DOHH2 (cell line): ENCODE results near the gene SCAMP3.
"Not testable (repeated sequence)": the region's sequence is repeated elsewhere in the genome, so short reads cannot be mapped to it uniquely, and the experiment has no call there.

Experiments used
- H3F3A ChIP-seq: fragments of 200-600 bp; sonication (generic), shearing (Covaris generic); 2 replicates; pipeline ENCODE4 v1.6.0; 2016; ENCODE audit warnings: antibody characterized with exemption, mild to moderate bottlenecking; ENCODE audit not compliant: control insufficient read depth, insufficient read depth
- H3K27ac ChIP-seq: fragments of 200-600 bp; sonication (generic); 2 replicates; pipeline ENCODE4 v1.5.1; 2014; ENCODE audit warnings: low read depth, mild to moderate bottlenecking, low read length, moderate library complexity
- H3K27me3 ChIP-seq: fragments of 200-600 bp; sonication (generic); 2 replicates; pipeline ENCODE4 v1.6.1; 2014; ENCODE audit warnings: mild to moderate bottlenecking, low read length, mixed read lengths; ENCODE audit not compliant: control insufficient read depth
- H3K36me3 ChIP-seq: fragments of 200-600 bp; sonication (generic); 2 replicates; pipeline ENCODE4 v1.6.1; 2014; ENCODE audit warnings: mild to moderate bottlenecking, low read length, moderate library complexity, mixed read lengths; ENCODE audit not compliant: control insufficient read depth
- H3K4me1 ChIP-seq: fragments of 200-600 bp; sonication (generic); 2 replicates; pipeline ENCODE4 v1.6.1; 2014; ENCODE audit warnings: mild to moderate bottlenecking, low read length, mixed read lengths; ENCODE audit not compliant: control insufficient read depth
- H3K4me2 ChIP-seq: fragments of 200-600 bp; sonication (generic); 2 replicates; pipeline ENCODE4 v1.6.0; 2014; ENCODE audit warnings: mild to moderate bottlenecking, low read length, moderate library complexity
- H3K4me3 ChIP-seq: fragments of 200-600 bp; sonication (generic); 2 replicates; pipeline ENCODE4 v1.5.1; 2014; ENCODE audit warnings: mild to moderate bottlenecking, low read length, mixed read lengths
- H3K79me2 ChIP-seq: fragments of 200-600 bp; sonication (generic); 2 replicates; pipeline ENCODE4 v1.6.1; 2014; ENCODE audit warnings: mild to moderate bottlenecking, low read length, mixed read lengths; ENCODE audit not compliant: control insufficient read depth
- H3K9me2 ChIP-seq: fragments of 200-600 bp; sonication (generic); replicated peaks from 2 replicates; pipeline ENCODE4 v1.6.1; 2014; ENCODE audit warnings: mild to moderate bottlenecking, low read length, mixed read lengths; ENCODE audit not compliant: control insufficient read depth
- H3K9me3 ChIP-seq: fragments of 200-600 bp; sonication (generic); 2 replicates; pipeline ENCODE4 v1.6.1; 2014; ENCODE audit warnings: antibody characterized with exemption, low read length, mixed read lengths; ENCODE audit not compliant: control insufficient read depth, insufficient read depth
- H4K20me1 ChIP-seq: fragments of 200-600 bp; sonication (generic); 2 replicates; pipeline ENCODE4 v1.6.0; 2014; ENCODE audit warnings: low read depth, mild to moderate bottlenecking, antibody characterized with exemption, low read length, moderate library complexity; ENCODE audit not compliant: control insufficient read depth, insufficient read depth
- EZH2phosphoT487 ChIP-seq: fragments of 200-600 bp; sonication (generic); IDR thresholded peaks from 2 replicates; pipeline ENCODE4 v1.6.1; 2017; ENCODE audit warnings: borderline replicate concordance, mild to moderate bottlenecking, antibody characterized with exemption, low read length, moderate library complexity, mixed read lengths
- TF ChIP-seq, protein P1 (sequence below): fragments of 200-600 bp; sonication (generic); IDR thresholded peaks from one replicate; pipeline ENCODE4 v1.5.1; 2014; ENCODE audit warnings: antibody characterized with exemption, mild to moderate bottlenecking, low read depth, low read length; ENCODE audit not compliant: poor library complexity, severe bottlenecking

SCAMP3 gene

DNA sequence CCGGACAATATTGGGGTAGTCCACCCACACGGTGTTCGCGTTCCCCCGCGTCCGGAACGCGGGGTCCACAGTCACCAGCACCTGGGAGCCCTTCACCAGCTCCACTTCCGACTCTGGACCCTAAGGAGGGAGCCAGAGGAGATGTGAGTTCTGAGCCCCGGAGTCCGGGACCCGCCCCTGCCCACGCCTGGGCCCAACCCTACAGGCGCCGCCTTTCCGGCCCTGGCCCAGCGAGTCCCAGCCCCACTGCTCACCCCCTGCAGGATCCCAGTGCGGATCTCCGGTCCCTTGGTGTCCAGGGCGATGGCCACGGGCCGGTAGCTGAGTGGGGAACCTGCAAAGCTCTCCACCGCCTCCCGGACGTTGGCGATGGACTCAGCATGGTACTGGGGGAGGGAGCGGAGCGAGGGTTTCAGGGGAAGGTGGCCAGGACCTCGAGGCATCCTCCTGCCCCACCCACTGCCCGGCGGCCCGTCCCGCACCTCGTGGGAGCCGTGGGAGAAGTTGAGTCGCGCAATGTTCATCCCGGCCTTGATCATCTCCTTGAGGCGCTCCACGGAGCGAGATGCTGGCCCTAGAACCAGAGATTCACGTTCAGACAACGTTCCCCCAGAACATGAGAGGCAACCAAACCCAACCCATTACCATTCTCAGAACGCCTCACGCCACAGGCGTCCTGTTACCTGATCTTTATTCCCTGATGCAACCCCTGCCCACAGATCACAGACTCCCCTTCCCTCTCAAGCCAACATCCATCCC lies 33.2 kb upstream of the SCAMP3 start:
- Histone ChIP-seq H3K27me3 (no peaks in the 10 kb centered on the region), H3K4me2 (no peak overlapping the region), H3K36me3 (no peaks in the 10 kb centered on the region), H3K4me1 (peaks cover 22% of the 10 kb centered on the region), H4K20me1 (no peaks in the 10 kb centered on the region), H3K9me3 (no peaks in the 10 kb centered on the region), H3K79me2 (no peaks in the 10 kb centered on the region), H3K27ac (no peak overlapping the region), H3K4me3 (no peak overlapping the region), H3K9me2 (no peaks in the 10 kb centered on the region), H3F3A (no peaks in the 10 kb centered on the region)
- TF ChIP-seq, protein P1, sequence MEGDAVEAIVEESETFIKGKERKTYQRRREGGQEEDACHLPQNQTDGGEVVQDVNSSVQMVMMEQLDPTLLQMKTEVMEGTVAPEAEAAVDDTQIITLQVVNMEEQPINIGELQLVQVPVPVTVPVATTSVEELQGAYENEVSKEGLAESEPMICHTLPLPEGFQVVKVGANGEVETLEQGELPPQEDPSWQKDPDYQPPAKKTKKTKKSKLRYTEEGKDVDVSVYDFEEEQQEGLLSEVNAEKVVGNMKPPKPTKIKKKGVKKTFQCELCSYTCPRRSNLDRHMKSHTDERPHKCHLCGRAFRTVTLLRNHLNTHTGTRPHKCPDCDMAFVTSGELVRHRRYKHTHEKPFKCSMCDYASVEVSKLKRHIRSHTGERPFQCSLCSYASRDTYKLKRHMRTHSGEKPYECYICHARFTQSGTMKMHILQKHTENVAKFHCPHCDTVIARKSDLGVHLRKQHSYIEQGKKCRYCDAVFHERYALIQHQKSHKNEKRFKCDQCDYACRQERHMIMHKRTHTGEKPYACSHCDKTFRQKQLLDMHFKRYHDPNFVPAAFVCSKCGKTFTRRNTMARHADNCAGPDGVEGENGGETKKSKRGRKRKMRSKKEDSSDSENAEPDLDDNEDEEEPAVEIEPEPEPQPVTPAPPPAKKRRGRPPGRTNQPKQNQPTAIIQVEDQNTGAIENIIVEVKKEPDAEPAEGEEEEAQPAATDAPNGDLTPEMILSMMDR, result no peak
- no peak for TF ChIP-seq EZH2phosphoT487

DNA sequence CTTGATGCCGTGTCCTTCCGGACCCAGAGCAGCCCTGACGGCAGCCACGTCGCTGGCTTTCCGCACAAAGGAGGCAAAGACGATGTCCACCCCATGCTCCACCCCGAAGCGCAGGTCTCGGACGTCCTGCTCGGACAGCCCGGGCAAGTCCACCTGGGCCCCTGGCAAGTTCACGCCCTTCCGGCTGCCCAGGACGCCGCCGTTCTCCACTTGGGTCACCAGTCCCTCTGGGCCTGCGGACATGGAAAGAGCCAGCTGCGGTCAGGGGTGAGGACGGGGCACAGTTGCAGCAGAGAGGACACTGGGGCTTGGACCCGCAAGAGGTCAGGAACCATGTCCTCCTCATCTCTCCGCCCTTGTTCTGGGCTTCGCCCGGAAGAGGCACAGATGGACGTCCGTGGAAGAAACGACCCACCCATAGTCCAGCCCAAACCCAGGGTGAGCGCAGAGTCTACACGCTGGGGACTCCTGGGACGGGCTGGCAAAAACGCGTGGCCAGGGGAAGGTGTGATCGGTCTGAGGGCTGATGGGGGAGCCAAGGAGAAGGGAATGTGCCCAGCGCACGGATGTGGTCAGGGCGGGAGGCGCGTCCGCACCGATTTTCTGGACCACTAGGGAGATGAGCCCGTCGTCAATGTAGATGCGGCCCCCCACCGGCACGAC lies 32.5 kb upstream of the SCAMP3 start:
- Histone ChIP-seq H3F3A (no peaks in the 10 kb centered on the region), H3K36me3 (no peaks in the 10 kb centered on the region), H3K9me2 (no peaks in the 10 kb centered on the region), H3K4me2 (no peak overlapping the region), H3K27ac (no peak overlapping the region), H3K79me2 (no peaks in the 10 kb centered on the region), H3K4me3 (no peak overlapping the region), H3K27me3 (no peaks in the 10 kb centered on the region), H3K9me3 (no peaks in the 10 kb centered on the region), H4K20me1 (no peaks in the 10 kb centered on the region), H3K4me1 (peaks cover 22% of the 10 kb centered on the region)
- TF ChIP-seq EZH2phosphoT487, result no peak
- TF ChIP-seq, protein P1, result no peak

DNA sequence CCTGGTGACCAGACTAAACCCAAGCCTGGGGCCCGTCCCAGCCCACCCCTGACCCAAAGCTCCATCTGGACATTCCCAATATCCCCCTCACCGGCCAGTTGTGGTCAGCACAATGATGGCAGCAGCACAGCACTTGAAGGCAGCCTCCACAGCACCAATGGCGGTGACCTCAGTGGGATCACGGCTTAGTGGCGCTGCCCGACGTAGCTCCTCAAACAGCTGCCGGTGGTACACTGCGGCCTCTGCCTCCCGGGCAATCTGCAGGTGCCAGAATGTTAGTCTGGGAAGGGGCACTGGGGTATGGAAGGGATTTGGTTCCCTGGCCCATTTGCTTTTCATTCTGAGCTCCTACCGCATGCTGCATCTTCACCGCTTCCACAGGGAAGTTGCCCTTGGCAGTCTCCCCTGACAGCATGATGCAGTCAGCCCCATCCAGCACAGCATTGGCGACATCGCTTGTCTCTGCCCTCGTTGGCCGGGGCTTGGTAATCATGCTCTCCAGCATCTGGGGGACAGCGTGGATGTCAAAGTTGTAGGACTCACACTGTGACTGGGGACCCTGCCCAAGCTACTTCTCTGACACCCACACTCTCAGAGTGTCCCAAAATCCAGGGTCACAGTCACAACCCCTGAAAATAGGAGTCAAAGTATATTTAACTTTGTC lies 31.1 kb upstream of the SCAMP3 start:
- Histone ChIP-seq H4K20me1 (no peaks in the 10 kb centered on the region), H3K4me2 (no peak overlapping the region), H3K4me3 (no peak overlapping the region), H3K36me3 (peaks cover 6% of the 10 kb centered on the region), H3K4me1 (peaks cover 22% of the 10 kb centered on the region), H3K9me2 (no peaks in the 10 kb centered on the region), H3K27ac (no peak overlapping the region), H3K9me3 (no peaks in the 10 kb centered on the region), H3K79me2 (no peaks in the 10 kb centered on the region), H3K27me3 (no peaks in the 10 kb centered on the region), H3F3A (no peaks in the 10 kb centered on the region)
- no peak for TF ChIP-seq EZH2phosphoT487
- TF ChIP-seq, protein P1, result no peak

DNA sequence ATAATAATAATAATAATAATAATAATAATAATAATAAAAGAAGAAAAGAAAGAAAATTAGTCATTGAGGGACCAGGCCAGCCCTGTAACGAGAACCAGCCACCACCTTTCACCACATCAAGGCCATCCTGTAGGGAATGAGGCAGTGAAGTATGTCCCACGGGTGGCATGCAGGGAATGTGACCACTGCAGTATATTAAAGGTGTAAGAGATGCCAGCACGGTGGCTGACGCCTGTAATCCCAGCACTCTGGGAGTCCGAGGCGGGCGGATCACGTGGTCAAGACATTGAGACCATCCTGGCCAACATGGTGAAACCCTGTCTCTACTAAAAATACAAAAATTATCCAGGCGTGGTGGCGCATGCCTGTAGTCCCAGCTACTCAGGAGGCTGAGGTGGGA lies 28.8 kb upstream of the SCAMP3 start:
- H3K36me3 ChIP-seq, result peaks cover 15% of the 10 kb centered on the region
- not testable (repeated sequence) for H3K9me3 ChIP-seq, H3F3A ChIP-seq, H3K4me3 ChIP-seq, H3K27ac ChIP-seq, H4K20me1 ChIP-seq, H3K4me1 ChIP-seq, H3K79me2 ChIP-seq, H3K27me3 ChIP-seq, H3K4me2 ChIP-seq, H3K9me2 ChIP-seq
